ENCODE results near the gene TCHH. TPM values are rescaled to one million over a fixed set of nuclear protein-coding genes. Genes with fewer than 3 reads are reported as not detected.

Gene TCHH
- total RNA-seq, 1 donor from 2014 or later: not detected

GRCh38 chr1:152130186-152130585 lies 14.9 kb upstream of the TCHH start:
- Mint-ChIP-seq H3K27me3 (peaks cover 22% of the 10 kb centered on the region), H3K4me1 (ENCODE audit: low read depth) (no peaks in the 10 kb centered on the region), H3K9me3 (ENCODE audit: low read depth) (peaks cover 13% of the 10 kb centered on the region), H3K27ac (no peak overlapping the region), H3K4me3 (ENCODE audit: low read depth) (no peak overlapping the region), H3K36me3 (ENCODE audit: insufficient read depth) (no peaks in the 10 kb centered on the region)
- no peak for TF ChIP-seq CTCF (IDR thresholded peaks at IDR 0.05; ENCODE audit: unreplicated experiment)
- DNase-seq (ENCODE audit: low spot score, unreplicated experiment): no peak

GRCh38 chr1:152127673-152128072 lies 12.4 kb upstream of the TCHH start:
- no peak for TF ChIP-seq CTCF (IDR thresholded peaks at IDR 0.05; ENCODE audit: unreplicated experiment)
- H3K4me3 Mint-ChIP-seq (ENCODE audit: low read depth): no peak overlapping the region
- H3K9me3 Mint-ChIP-seq (ENCODE audit: low read depth): peaks cover 11% of the 10 kb centered on the region
- no peaks in the 10 kb centered on the region for H3K36me3 Mint-ChIP-seq (ENCODE audit: insufficient read depth)
- H3K27me3 Mint-ChIP-seq: peaks cover 22% of the 10 kb centered on the region
- no peaks in the 10 kb centered on the region for H3K4me1 Mint-ChIP-seq (ENCODE audit: low read depth)
- no peak for DNase-seq (ENCODE audit: low spot score, unreplicated experiment)
- no peak overlapping the region for H3K27ac Mint-ChIP-seq

GRCh38 chr1:152125834-152126443 lies 10.7 kb upstream of the TCHH start:
- Mint-ChIP-seq H3K4me1 (ENCODE audit: low read depth) (no peaks in the 10 kb centered on the region), H3K4me3 (ENCODE audit: low read depth) (no peak overlapping the region), H3K27ac (no peak overlapping the region), H3K9me3 (ENCODE audit: low read depth) (peaks cover 11% of the 10 kb centered on the region), H3K36me3 (ENCODE audit: insufficient read depth) (no peaks in the 10 kb centered on the region), H3K27me3 (peaks cover 31% of the 10 kb centered on the region)
- TF ChIP-seq CTCF (IDR thresholded peaks at IDR 0.05; ENCODE audit: unreplicated experiment): no peak
- DNase-seq (ENCODE audit: low spot score, unreplicated experiment): no peak

- no peaks in the 10 kb centered on the region for H3K9me3 Mint-ChIP-seq (ENCODE audit: low read depth)
- no peaks in the 10 kb centered on the region for H3K36me3 Mint-ChIP-seq (ENCODE audit: insufficient read depth)
- peaks cover 49% of the 10 kb centered on the region for H3K27me3 Mint-ChIP-seq
- TF ChIP-seq CTCF (IDR thresholded peaks at IDR 0.05; ENCODE audit: unreplicated experiment): no peak
- no peaks in the 10 kb centered on the region for H3K4me1 Mint-ChIP-seq (ENCODE audit: low read depth)
- no peak overlapping the region for H3K27ac Mint-ChIP-seq
- no peak overlapping the region for H3K4me3 Mint-ChIP-seq (ENCODE audit: low read depth)
- DNase-seq (ENCODE audit: low spot score, unreplicated experiment): no peak
Observed at GRCh38 chr1:152118915-152119314, 3.7 kb upstream of the TCHH start.

GRCh38 chr1:152112885-152113432 lies 2.3 kb downstream of the TCHH start:
- H3K27ac Mint-ChIP-seq: no peak overlapping the region
- H3K9me3 Mint-ChIP-seq (ENCODE audit: low read depth): no peaks in the 10 kb centered on the region
- peaks cover 19% of the 10 kb centered on the region for H3K27me3 Mint-ChIP-seq
- H3K36me3 Mint-ChIP-seq (ENCODE audit: insufficient read depth): peaks cover 7% of the 10 kb centered on the region
- no peak for DNase-seq (ENCODE audit: low spot score, unreplicated experiment)
- TF ChIP-seq CTCF (IDR thresholded peaks at IDR 0.05; ENCODE audit: unreplicated experiment): no peak
- no peaks in the 10 kb centered on the region for H3K4me1 Mint-ChIP-seq (ENCODE audit: low read depth)
- H3K4me3 Mint-ChIP-seq (ENCODE audit: low read depth): no peak overlapping the region
